H9 (cell line): ENCODE measurements around the gene LZIC. TPM values are rescaled to one million over a fixed set of nuclear protein-coding genes. Genes with fewer than 3 reads are reported as not detected.

ENCODE experiments used
- DNase-seq: peaks from one replicate; pipeline ENCODE4 v3.0.0-alpha.2; 2017
- H2AFZ ChIP-seq: one replicate; pipeline ENCODE4 v1.6.1; 2013; ENCODE audit warnings: mild to moderate bottlenecking, low read length, control low read depth, moderate library complexity
- H2AK5ac ChIP-seq: 2 replicates; pipeline ENCODE4 v1.6.1; 2013; ENCODE audit warnings: low read length, control low read depth, mixed read lengths; ENCODE audit not compliant: insufficient read length
- H2BK120ac ChIP-seq: one replicate; pipeline ENCODE4 v1.6.1; 2013; ENCODE audit warnings: low read depth, mild to moderate bottlenecking, low read length, control low read depth, inconsistent platforms; ENCODE audit not compliant: poor library complexity, severe bottlenecking
- H2BK12ac ChIP-seq: 2 replicates; pipeline ENCODE4 v1.6.1; 2013; ENCODE audit warnings: low read length, control low read depth, mixed read lengths, low read depth; ENCODE audit not compliant: insufficient read length
- H2BK15ac ChIP-seq: 2 replicates; pipeline ENCODE4 v1.6.1; 2013; ENCODE audit warnings: low read depth, low read length, control low read depth
- H2BK20ac ChIP-seq: one replicate; pipeline ENCODE4 v1.6.1; 2013; ENCODE audit warnings: low read depth, mild to moderate bottlenecking, low read length, control low read depth, inconsistent platforms; ENCODE audit not compliant: poor library complexity, severe bottlenecking
- H2BK5ac ChIP-seq: 2 replicates; pipeline ENCODE4 v1.6.1; 2013; ENCODE audit warnings: low read length, control low read depth, mixed read lengths; ENCODE audit not compliant: insufficient read length
- H3K14ac ChIP-seq: 2 replicates; pipeline ENCODE4 v1.6.1; 2013; ENCODE audit warnings: low read length, control low read depth; ENCODE audit not compliant: insufficient read depth
- H3K18ac ChIP-seq: 2 replicates; pipeline ENCODE4 v1.6.1; 2013; ENCODE audit warnings: low read depth, mild to moderate bottlenecking, mixed read lengths, low read length, control low read depth; ENCODE audit not compliant: insufficient read length
- H3K23ac ChIP-seq: 2 replicates; pipeline ENCODE4 v1.6.1; 2013; ENCODE audit warnings: low read length, control low read depth, mixed read lengths, low read depth; ENCODE audit not compliant: insufficient read length
- H3K23me2 ChIP-seq: 2 replicates; pipeline ENCODE4 v1.6.1; 2013; ENCODE audit warnings: low read depth, mild to moderate bottlenecking, mixed read lengths, low read length, control low read depth; ENCODE audit not compliant: insufficient read length, poor library complexity, severe bottlenecking
- H3K27ac ChIP-seq: 2 replicates; pipeline ENCODE4 v1.5.1; 2013; ENCODE audit warnings: low read length, control low read depth, mixed read lengths, low read depth; ENCODE audit not compliant: insufficient read length
- H3K27me3 ChIP-seq: 2 replicates; pipeline ENCODE4 v1.6.1; 2013; ENCODE audit warnings: low read length, control low read depth, inconsistent platforms; ENCODE audit not compliant: insufficient read depth
- H3K4ac ChIP-seq: 2 replicates; pipeline ENCODE4 v1.6.1; 2013; ENCODE audit warnings: low read depth, mild to moderate bottlenecking, control low read depth, inconsistent platforms, low read length, moderate library complexity
- H3K4me1 ChIP-seq: 2 replicates; pipeline ENCODE4 v1.6.1; 2013; ENCODE audit warnings: low read length, control low read depth, inconsistent platforms; ENCODE audit not compliant: insufficient read depth
- H3K4me2 ChIP-seq: 2 replicates; pipeline ENCODE4 v1.6.1; 2013; ENCODE audit warnings: low read length, control low read depth, mixed read lengths; ENCODE audit not compliant: insufficient read length, insufficient read depth
- H3K56ac ChIP-seq: 2 replicates; pipeline ENCODE4 v1.6.1; 2013; ENCODE audit warnings: low read depth, mild to moderate bottlenecking, mixed read lengths, low read length, control low read depth; ENCODE audit not compliant: insufficient read length
- H3K79me1 ChIP-seq: 2 replicates; pipeline ENCODE4 v1.6.1; 2013; ENCODE audit warnings: low read depth, mild to moderate bottlenecking, moderate library complexity, low read length, control low read depth, inconsistent platforms; ENCODE audit not compliant: insufficient read depth, poor library complexity, severe bottlenecking
- H3K79me2 ChIP-seq: 2 replicates; pipeline ENCODE4 v1.6.1; 2013; ENCODE audit warnings: low read length, control low read depth, inconsistent platforms; ENCODE audit not compliant: insufficient read depth
- H3K9ac ChIP-seq: 2 replicates; pipeline ENCODE4 v1.6.1; 2013; ENCODE audit warnings: low read length, control low read depth, mixed read lengths; ENCODE audit not compliant: insufficient read length; ENCODE audit errors: extremely low read depth
- H3K9me3 ChIP-seq: one replicate; pipeline ENCODE4 v1.6.1; 2013; ENCODE audit warnings: low read depth, low read length, inconsistent platforms; ENCODE audit not compliant: control insufficient read depth
- H3T11ph ChIP-seq: one replicate; pipeline ENCODE4 v1.6.1; 2013; ENCODE audit warnings: mild to moderate bottlenecking, low read length, control low read depth, inconsistent platforms
- H4K20me1 ChIP-seq: one replicate; pipeline ENCODE4 v1.6.1; 2013; ENCODE audit not compliant: control insufficient read depth, insufficient read length, insufficient read depth
- H4K5ac ChIP-seq: 2 replicates; pipeline ENCODE4 v1.6.1; 2013; ENCODE audit warnings: low read depth, mild to moderate bottlenecking, mixed read lengths, low read length, control low read depth; ENCODE audit not compliant: insufficient read length
- H4K8ac ChIP-seq: replicated peaks from 2 replicates; pipeline ENCODE4 v1.6.1; 2013; ENCODE audit warnings: low read length, control low read depth, mixed read lengths, low read depth; ENCODE audit not compliant: insufficient read length
- H4K91ac ChIP-seq: 2 replicates; pipeline ENCODE4 v1.6.1; 2013; ENCODE audit warnings: low read depth, mild to moderate bottlenecking, moderate library complexity, mixed read lengths, low read length, control low read depth; ENCODE audit not compliant: insufficient read length
- H3K27ac Mint-ChIP-seq, 3 experiments: 2 replicates in 2 of 3; 3 replicates in 1 of 3; pipeline ENCODE4 v1.8.0; 2020 to 2021; ENCODE audit warnings: mixed read lengths in 3 of 3, mild to moderate bottlenecking in 1 of 3, moderate library complexity in 1 of 3
- H3K27me3 Mint-ChIP-seq: 2 replicates; pipeline ENCODE4 v1.8.0; 2021; ENCODE audit warnings: low read depth, mild to moderate bottlenecking, moderate library complexity, mixed read lengths
- H3K36me3 Mint-ChIP-seq, 3 experiments: 2 replicates in 2 of 3; 3 replicates in 1 of 3; pipeline ENCODE4 v1.8.0; 2020 to 2021; ENCODE audit warnings: low read depth in 3 of 3, mixed read lengths in 3 of 3; ENCODE audit not compliant: insufficient read depth in 1 of 3
- H3K4me1 Mint-ChIP-seq, 2 experiments: 2 replicates each; pipeline ENCODE4 v1.8.0; 2020; ENCODE audit warnings: mixed read lengths in 2 of 2
- H3K4me3 Mint-ChIP-seq, 2 experiments: 2 replicates in 1 of 2; 3 replicates in 1 of 2; pipeline ENCODE4 v1.8.0; 2020 to 2021; ENCODE audit warnings: mild to moderate bottlenecking in 2 of 2, mixed read lengths in 2 of 2, moderate library complexity in 1 of 2
- H3K9me3 Mint-ChIP-seq, 2 experiments: 2 replicates in 1 of 2; 3 replicates in 1 of 2; pipeline ENCODE4 v1.8.0; 2020; ENCODE audit warnings: mild to moderate bottlenecking in 2 of 2, mixed read lengths in 2 of 2, moderate library complexity in 1 of 2
- CTCF ChIP-seq: fragments of 200-600 bp; sonication (generic); conservative IDR thresholded peaks from 3 replicates; pipeline ENCODE4 v1.8.0; 2021; ENCODE audit warnings: antibody characterized with exemption, mild to moderate bottlenecking
- WGBS: extraction: QIAGEN DNeasy Blood & Tissue Kit; methylation state at CpG from one replicate; pipeline ENCODE4 v1.1.7; 2013; ENCODE audit warnings: missing lambda C conversion rate, low lambda C conversion rate, mixed read lengths; ENCODE audit not compliant: insufficient read length; ENCODE audit errors: extremely low coverage; 5-methylcytosine and 5-hydroxymethylcytosine counted together
- total RNA-seq: library from RNA; stranded (reverse); gene quantifications from 2 replicates; pipeline ENCODE4 v1.2.1, GENCODE V29; 2021

The LZIC gene
- total RNA-seq, 1 experiment from 2014 or later: 22.9 TPM

DNA sequence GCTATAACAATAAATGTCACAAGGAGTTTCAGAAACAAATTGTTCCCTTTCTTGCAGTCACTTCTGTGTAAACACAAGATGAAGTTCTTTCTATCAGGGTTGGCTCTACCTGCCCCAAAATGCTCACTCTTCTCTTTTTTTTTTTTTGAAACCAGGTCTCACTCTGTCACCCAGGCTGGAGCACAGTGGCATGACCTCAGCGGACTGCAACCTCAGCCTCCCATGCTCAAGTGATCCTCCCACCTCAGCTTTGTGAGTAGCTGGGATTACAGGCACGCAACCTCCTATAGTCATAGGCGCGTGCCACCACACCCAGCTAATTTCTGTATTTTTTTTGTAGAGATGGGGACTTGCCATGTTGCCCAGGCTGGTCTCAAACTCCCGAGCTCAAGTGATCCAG lies 22.6 kb downstream of the LZIC start:
- TF ChIP-seq CTCF: no peak
- Histone ChIP-seq H3K4me2 (no peak overlapping the region), H3K56ac (no peak overlapping the region), H3K14ac (no peak overlapping the region), H4K5ac (no peak overlapping the region), H2AK5ac (no peak overlapping the region), H3T11ph (no peak overlapping the region), H2BK120ac (no peak overlapping the region), H4K91ac (no peak overlapping the region), H4K20me1 (no peaks in the 10 kb centered on the region), H2BK12ac (no peak overlapping the region), H2BK20ac (no peak overlapping the region), H3K9me3 (no peaks in the 10 kb centered on the region), H3K4me1 (peaks cover 3% of the 10 kb centered on the region; the same call in 1 of the 2 replicates), H3K9ac (no peak overlapping the region), H3K4ac (no peak overlapping the region), H2BK5ac (no peak overlapping the region), H2BK15ac (no peak overlapping the region), H2AFZ (no peak overlapping the region), H3K23me2 (no peaks in the 10 kb centered on the region), H3K27me3 (no peaks in the 10 kb centered on the region), H3K79me1 (no peaks in the 10 kb centered on the region), H3K27ac (no peak overlapping the region), H3K18ac (no peak overlapping the region), H3K23ac (no peak overlapping the region), H3K79me2 (no peaks in the 10 kb centered on the region), H4K8ac (no peak overlapping the region)
- no CpG with 5 or more reads among the region's 5 CpGs for WGBS
- Mint-ChIP-seq H3K4me3 (no peak overlapping the region; a peak in 1 of 5 replicates), H3K9me3 (no peaks in the 10 kb centered on the region), H3K27ac (peak overlapping the region in 2 of 3 experiments; percentile 25 to 68; a peak in 2 of 7 replicates), H3K4me1 (peaks cover 15 to 27% of the 10 kb centered on the region in 2 experiments), H3K36me3 (no peaks in the 10 kb centered on the region), H3K27me3 (no peaks in the 10 kb centered on the region)
- no peak for DNase-seq
